PFSK-1 (cell line): ENCODE measurements around the gene SMG6.

Experiments
- POLR2AphosphoS5 ChIP-seq: IDR thresholded peaks from 2 replicates; pipeline ENCODE4 v1.6.1; 2012; ENCODE audit warnings: low read depth, mild to moderate bottlenecking, control low read depth, low read length, moderate library complexity
- REST ChIP-seq, 2 experiments: IDR thresholded peaks; 2 replicates each; pipeline versions ENCODE4 v1.6.1 to v1.8.0; 2011 to 2012; ENCODE audit warnings: low read depth in 2 of 2, low read length in 2 of 2, control low read depth in 1 of 2, inconsistent platforms in 1 of 2, mild to moderate bottlenecking in 1 of 2, moderate library complexity in 1 of 2; ENCODE audit not compliant: insufficient read depth in 1 of 2
- SIN3A ChIP-seq: IDR thresholded peaks from 2 replicates; pipeline ENCODE4 v1.6.1; 2012; ENCODE audit warnings: mild to moderate bottlenecking, low read length, moderate library complexity, borderline replicate concordance; ENCODE audit not compliant: insufficient read depth

DNA sequence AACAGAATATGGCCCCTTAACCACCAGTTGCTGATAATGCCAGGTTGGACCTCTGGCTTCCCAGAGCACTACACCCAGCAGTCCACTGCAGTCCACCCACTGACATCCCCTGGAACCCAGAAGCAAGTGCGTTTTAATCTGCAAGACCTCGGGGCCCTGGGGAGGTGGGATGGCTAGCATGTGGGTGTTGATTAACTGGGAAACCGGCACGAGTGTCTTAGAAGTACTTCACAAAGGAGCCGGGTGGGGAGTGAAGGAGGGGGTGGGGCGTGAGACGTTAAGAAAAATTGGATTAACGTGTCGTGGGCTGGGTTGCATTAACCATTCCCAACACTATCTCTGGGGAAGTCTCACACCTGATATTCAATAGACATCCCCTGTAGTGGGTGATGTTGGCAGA is 254.8 kb downstream of the SMG6 start:
- no peak for TF ChIP-seq REST (IDR thresholded peaks at IDR 0.05; ENCODE audit: insufficient read depth in 1 of 2, low read depth in 2 of 2, low read length in 2 of 2)
- TF ChIP-seq SIN3A: no peak
- no peak for TF ChIP-seq POLR2AphosphoS5
